Stimulated activated CD4-positive, alpha-beta T cell treated with anti-CD3 and anti-CD28 coated beads, Interleukin-15, amount 100 ng/mL, for 48 hours (primary cell): ENCODE data around the gene PITPNB.

Experiments used
- DNase-seq, 2 donors: peaks; one replicate each; pipeline ENCODE4 v3.0.0-alpha.2; 2020; ENCODE audit warnings: low read depth in 2 of 2

PITPNB gene

GRCh38 chr22:27919222-27919941 lies at the start of gene PITPNB:
PITPNB (minus strand) TSS chr22:27919256; CDS start chr22:27919191, 65 bp downstream.
- DNase-seq = peak; percentile 96 to 97

GRCh38 chr22:27966168-27967064 lies 47.4 kb upstream of the PITPNB start:
- DNase-seq = no peak

DNA sequence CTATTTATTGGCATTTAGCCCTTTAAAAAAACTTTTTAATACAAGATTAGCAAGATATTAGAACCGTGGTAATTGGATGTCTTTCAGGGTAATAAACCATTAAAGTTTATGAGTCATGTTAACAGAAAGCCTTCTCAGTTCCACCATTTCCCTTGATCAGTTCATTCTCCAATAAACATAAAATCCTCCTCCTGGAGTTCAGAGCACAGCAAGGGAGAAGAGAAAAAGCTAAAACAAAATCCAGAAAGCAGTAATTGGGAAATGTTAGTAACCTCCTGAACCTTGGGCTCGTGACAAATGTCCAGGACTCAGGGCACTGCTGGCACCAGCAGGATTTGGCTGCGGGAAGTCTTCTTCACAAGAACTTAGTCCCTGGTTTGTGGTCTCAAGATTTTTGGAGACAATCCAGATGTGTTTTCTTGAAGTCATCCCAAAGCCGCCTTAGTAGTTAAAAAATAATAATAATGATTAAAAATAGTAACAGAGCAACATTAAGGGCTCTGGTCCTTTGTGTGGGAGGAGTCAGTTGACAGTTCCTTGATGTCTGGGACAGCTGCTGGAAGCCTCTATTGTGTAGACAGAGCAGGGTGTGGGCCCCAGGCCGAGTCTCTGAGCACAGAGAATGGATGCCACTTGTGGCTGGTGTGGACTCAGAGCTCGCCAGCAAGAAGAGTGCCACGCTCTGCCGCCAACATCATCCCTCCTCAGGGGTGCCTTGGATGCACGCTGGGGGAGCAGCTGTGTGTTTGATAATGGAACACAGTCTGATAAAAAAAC lies 43.4 kb upstream of the PITPNB start:
- no peak for DNase-seq

GRCh38 chr22:27961680-27962079 lies 42.6 kb upstream of the PITPNB start:
- DNase-seq = no peak

- no peak for DNase-seq
Observed at GRCh38 chr22:27961182-27961581, 42.1 kb upstream of the PITPNB start.

- DNase-seq = no peak
Observed at GRCh38 chr22:27959335-27960090, 40.5 kb upstream of the PITPNB start.

- DNase-seq = no peak
Observed at GRCh38 chr22:27952779-27953178, 33.7 kb upstream of the PITPNB start.

- DNase-seq = no peak
Observed at GRCh38 chr22:27952091-27952490, 33.0 kb upstream of the PITPNB start.

DNA sequence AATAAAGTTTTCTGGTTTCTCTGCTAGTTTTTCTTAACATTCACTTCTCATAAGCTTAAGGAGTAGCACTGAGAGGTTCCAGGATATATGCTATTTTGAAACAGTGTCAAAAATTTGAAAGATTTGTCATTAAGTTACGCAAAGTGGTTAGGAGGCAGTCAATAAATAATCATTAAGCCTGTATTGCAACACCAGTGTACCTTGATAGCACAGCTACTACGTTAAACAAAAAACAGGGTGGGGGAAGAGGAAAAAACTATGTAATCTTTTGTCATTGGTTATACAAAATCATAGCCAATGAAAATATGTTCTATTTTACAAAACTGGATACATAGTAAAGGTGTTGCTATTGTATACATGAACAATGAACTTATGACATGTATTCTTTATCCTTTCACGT lies 30.4 kb upstream of the PITPNB start:
- DNase-seq = no peak

GRCh38 chr22:27948569-27948968 lies 29.5 kb upstream of the PITPNB start:
- no peak for DNase-seq

DNA sequence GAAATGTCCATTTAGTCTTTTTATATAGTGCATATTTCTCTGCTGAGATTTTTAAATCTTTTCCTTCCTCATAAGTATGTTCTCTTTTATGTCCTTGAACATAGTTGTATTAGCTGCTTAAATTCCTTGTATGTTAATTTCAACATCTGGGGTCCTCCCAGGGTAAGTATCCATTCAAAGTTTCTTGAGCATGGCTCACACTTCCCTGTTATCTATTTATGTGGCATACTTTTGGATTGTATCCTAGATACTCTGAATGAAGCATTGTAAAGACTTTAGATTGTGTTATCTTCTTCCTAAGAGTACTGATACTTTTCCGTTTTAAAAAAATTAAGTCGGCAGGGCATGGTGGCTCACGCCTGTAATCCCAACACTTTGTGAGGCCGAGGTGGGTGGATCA lies 28.4 kb upstream of the PITPNB start:
- no peak for DNase-seq

DNA sequence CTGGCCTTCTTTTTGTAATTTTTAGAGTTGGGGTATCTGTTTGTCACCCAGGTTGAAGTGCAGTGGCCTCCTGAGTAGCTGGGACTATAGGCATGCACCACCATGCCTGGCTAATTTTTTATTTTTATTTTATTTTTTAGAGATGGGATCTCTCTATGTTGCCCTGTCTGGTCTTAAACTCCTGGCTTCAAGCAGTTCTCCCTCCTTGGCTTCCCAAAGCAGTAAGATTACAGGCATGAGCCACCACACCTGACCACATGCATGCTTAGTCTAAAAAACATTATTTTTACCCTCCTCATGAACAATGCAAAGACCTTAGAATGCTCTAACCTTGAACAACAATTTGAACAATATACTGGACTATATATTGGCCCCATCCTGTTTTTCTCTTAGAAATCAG lies 22.1 kb upstream of the PITPNB start:
- DNase-seq = no peak

GRCh38 chr22:27937453-27937852 lies 18.4 kb upstream of the PITPNB start:
- no peak for DNase-seq

DNA sequence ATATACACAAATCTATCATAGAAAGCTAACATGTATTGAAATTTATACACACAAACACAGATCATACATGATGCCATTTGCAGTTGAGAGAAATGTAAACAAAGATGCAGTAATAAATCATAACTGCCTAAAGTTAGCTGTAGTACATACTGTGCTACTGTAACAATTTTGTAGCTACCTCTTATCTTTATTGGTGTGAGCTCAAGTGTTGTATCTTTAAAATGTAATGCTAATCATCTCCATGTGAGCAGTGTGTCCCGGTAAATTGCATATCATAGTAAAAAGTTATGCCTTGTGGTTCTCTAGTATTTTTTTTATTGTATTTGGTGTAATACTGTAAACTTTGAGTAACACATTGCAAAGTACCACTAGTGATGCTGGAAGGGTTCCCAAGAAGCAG lies 16.8 kb upstream of the PITPNB start:
- DNase-seq = no peak

GRCh38 chr22:27934069-27934468 lies 15.0 kb upstream of the PITPNB start:
- no peak for DNase-seq

DNA sequence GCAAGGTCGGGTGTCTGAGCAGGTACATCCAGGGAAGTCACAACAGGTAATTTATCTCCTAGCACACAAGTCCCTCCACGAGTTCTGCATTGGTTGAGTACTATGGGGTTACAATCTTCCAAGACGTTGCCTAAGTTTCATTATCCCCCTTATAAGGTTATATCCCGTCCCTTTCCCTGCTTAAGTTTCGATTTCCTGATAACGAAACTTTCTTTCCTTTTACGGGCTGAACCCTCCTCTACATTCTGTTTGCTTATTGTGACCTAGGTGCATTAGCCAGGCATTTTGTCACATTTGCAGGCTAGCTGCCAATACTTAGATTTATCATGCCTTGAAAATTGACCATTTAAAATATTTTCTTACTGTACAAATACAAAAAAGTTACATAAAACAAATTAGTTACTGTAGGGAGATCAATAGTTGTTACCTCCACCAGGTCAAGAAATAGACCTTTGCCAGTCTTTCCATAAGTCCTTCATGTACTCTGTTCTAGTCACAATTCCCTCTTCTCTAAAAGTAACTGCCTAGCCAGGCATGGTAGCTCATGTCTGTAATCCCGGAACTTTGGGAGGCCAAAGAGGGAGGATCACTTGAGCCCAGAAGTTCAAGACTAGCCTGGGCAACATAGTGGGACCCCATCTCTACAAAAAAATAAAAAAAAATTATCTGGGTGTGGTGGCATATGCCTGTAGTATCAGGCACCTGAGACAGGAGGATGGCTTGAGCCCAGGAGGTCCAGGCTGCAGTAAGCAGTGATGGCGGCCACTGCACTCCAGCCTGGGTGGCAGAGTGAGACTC lies 14.3 kb upstream of the PITPNB start:
- no peak for DNase-seq

GRCh38 chr22:27930331-27931060 lies 11.4 kb upstream of the PITPNB start:
- no peak for DNase-seq

DNA sequence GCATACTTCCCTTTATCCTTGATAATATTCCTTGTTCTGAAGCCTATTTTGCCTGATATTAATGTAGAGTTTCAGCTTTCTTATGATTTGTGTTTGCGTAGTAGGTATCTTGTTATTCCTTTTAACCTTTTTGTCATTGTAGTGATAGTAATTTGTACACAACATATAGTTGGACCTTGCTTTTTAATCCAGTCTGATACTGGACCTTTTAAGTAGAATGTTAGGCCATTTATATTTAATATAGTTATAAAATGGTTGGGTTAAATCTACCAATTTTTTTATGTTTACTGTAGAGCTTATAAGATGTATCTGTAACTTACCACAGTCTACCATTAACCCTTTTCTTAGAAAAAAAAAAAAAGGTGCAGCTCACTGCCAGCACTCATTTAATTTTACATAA lies 8.6 kb upstream of the PITPNB start:
- DNase-seq = no peak

- DNase-seq = no peak
Observed at GRCh38 chr22:27925331-27925730, 6.3 kb upstream of the PITPNB start.
